DMS53 treated with DMSO at 0.1 percent for 48 hours (cell line): ENCODE measurements around the gene HOOK2.
"Not testable (repeated sequence)": the region's sequence is repeated elsewhere in the genome, so short reads cannot be mapped to it uniquely, and the experiment has no call there.

Source experiments
- DNase-seq: peaks from one replicate; lab custom pipeline; 2025; ENCODE audit not compliant: unreplicated experiment; lab: John Stamatoyannopoulos, UW

Gene HOOK2

DNA sequence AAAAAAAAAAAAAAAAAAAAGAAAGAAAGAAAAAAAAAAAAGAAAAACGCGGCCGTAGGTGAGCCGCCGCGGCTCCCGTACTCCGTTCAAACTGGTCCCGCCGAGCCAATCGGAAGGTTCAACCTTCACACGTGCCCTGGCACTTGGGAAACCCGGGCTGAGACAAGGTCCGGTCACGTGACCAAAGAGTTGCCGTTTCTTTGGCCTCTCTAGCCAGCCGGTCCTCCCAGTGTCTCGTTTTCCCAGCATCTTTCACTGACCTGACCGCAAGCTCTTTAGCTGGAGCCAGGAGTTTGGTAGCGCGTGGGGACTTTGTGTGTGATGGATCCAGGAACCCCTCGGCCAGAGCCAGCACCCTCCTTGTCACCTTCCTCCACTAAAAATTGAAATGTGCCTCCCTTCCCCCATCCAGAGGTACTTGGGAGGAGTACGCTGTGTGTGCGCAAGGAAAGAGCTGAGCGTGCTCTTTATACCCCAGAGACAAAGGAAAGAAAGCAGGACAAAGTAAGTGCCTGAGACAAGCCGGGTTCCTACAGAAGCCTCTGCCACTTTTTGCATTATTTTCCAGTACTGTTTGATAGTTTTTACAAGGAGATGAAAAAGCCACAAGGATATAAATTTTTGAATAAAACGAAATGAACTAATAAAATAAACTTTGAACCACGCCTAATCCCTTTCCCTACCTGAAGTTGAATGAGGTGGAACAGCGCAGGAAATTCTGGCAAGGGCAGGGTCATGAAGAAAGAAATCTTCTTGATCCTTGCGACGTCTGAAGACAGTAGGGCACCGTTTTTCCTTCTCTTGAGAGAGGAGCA is 52.6 kb downstream of the HOOK2 start:
- DNase-seq: peak; percentile 87

DNA sequence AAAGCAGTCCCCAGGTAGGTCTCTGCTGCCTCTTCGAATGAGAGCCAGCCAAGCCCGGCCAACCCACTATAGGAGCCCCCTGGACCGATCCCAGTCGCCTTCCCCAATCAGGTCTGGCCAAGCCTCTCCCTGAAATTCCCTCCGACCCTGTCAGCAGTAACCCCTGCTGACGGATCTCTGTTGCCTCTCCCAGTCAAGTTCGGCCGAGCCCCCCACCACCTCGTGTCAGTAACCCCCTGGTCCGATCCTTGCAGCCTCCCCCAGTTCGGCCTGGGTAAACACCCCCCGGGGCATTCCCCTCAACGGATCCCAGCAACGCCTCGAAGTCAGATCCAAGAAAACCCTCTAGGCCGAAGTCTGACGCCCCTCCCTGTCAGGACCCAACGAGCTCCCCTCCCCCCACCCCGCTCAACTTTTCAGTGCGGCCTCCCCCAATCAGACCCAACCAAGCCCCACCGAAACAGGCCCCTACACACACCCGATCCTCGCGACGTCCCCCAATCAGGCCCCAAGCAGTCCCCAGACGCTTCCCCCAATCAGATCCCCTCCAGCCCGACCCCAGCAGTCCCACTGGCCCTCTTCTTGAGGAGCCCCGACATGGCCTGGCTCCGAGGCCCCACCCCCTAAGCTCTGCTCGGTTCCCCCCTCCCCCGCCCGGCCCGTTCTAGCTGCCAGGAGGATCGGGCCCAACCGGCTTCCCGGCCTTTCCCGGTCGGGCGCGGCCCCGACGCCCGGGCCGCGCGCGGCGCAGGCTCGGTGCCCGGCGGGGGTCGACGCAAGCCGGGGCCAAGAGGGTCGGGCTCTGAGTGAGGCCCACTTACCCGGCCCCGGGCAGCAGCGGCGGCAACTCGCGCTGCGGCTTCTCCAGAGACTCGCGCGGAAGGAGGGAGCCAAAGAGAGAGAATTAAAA is 53.4 kb downstream of the HOOK2 start:
- DNase-seq: no peak

DNA sequence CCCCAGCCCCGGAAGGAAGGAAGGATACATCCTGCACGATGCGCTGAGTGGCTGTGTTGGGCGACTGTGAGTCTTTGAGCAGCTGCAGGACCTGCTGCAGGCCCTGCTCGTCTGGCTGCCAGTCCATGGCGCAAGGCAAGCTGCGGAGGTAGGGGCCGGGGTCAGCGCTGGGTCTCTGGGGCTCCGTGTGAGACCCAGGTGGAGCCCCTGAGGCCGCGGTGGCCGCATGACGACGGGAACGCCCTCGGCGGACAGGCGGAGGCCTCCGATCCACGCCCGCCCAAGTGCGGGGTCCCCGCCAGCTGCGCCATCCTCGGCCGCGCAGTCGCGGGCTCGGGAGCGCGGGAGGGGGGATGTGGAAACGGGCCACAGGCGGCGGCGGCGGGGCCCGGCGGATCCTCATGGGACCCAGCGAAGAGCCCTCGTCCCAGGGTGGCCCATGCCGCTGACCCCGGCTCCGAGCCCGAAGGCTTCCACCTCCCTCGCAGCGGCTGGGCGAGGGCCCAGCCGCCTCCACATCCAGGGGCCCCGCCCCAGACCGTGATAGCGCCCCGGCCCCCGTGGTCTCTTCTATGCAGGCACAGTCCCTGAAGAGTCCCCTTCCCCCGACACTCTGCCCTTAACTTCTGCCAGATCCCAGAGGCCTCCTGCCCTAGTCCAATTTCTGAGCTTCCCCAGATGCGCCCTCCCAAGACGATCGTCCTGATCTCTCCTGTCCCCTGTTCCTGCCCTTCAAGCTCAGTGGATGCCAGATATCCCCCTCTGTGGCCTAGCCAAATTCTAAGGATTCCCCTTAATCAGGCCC is 54.3 kb downstream of the HOOK2 start:
- DNase-seq: no peak

DNA sequence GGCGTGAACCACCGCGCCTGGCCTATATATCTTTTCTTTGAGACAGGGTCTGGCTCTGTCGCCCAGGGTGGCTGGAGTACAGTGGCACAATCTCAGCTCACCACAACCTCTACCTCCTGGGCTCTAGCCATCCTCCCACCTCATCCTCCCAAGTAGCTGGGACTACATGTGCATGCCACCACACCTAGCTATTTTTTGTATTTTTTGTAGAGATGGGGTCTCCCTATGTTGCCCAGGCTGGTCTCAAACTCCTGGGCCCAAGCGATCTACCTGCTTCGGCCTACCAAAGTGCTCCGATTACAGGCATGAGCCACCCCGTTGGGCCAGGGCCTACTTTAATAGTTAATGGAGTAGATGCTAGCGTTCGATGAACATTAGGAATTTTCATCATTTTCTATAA is 55.1 kb downstream of the HOOK2 start:
- no peak for DNase-seq

DNA sequence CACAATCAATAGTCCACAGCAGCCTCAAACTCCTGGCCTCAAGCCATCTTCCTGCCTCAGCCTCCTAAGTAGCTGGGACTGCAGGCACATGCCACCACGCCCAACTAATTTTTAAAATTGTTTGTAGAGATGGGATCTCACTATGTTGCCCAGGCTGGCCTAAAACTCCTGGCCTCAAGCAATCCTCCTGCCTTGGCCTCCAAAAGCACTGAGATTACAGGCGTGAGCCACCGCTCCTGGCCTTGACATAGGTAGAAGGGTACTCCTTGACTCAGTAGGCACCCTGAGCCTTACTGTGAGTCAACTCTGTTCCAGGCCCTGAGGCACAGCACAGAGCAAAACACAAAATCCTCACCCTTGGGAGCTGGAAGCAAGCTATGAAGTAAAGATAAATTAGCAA is 59.4 kb downstream of the HOOK2 start:
- no peak for DNase-seq

DNA sequence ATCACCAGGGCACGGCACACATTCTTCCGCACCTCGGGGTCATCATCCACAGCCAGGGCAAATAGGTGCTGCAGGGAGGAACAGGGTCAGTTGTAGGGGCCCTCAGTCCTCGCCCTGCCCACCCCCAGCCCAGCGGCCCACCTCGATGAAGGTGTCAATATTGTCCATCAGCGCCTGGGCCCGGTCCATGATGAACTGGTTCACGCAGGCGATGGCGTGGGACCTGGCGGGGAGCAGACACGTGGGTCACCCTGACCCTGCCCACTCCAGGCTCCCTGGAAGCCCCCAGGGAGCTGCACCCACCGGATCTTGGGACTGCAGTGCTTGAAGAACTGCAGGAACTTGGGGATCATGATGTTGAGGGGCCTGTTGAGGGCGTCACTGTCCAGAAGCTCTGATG is 60.2 kb downstream of the HOOK2 start:
- DNase-seq: no peak

DNA sequence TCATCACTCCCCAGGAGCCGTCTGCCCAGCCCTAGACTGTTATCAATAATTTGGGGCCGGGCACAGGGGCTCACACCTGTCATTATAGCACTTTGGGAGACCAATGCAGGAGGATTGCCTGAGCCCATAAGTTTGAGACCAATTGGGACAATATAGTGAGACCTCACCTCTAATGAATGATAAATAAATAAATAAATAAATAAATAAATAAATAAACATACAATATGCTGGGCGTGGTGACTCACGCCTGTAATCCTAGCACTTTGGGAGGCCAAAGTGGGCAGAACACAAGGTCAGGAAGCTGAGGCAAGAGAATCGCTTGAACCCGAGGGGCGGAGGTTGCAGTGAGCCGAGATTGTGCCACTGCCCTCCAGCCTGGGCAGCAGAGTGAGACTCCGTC is 62.0 kb downstream of the HOOK2 start:
- not testable (repeated sequence) for DNase-seq
